Ishikawa (cell line): ENCODE data around the gene NEURL3.

ENCODE experiments used
- CEBPB ChIP-seq: IDR thresholded peaks from 2 replicates; pipeline ENCODE4 v1.6.1; 2012
- CREB1 ChIP-seq: IDR thresholded peaks from 2 replicates; pipeline ENCODE4 v1.6.1; 2012; ENCODE audit warnings: low read depth
- EGR1 ChIP-seq: IDR thresholded peaks from 2 replicates; pipeline ENCODE4 v1.6.1; 2012
- EP300 ChIP-seq: IDR thresholded peaks from 2 replicates; pipeline ENCODE4 v1.6.1; 2012; ENCODE audit warnings: borderline replicate concordance
- FOXM1 ChIP-seq: IDR thresholded peaks from 2 replicates; pipeline ENCODE4 v1.6.1; 2012; ENCODE audit warnings: low read depth, borderline replicate concordance
- NFIC ChIP-seq: IDR thresholded peaks from 2 replicates; pipeline ENCODE4 v1.6.1; 2012
- RAD21 ChIP-seq: IDR thresholded peaks from 2 replicates; pipeline ENCODE4 v1.6.1; 2012; ENCODE audit warnings: low read depth
- TAF1 ChIP-seq: IDR thresholded peaks from 2 replicates; pipeline ENCODE4 v1.6.1; 2012; ENCODE audit warnings: low read depth, mild to moderate bottlenecking
- TCF12 ChIP-seq: IDR thresholded peaks from 2 replicates; pipeline ENCODE4 v1.6.1; 2012; ENCODE audit warnings: low read depth
- TEAD4 ChIP-seq: IDR thresholded peaks from 2 replicates; pipeline ENCODE4 v1.6.1; 2012
- YY1 ChIP-seq: IDR thresholded peaks from 2 replicates; pipeline ENCODE4 v1.6.1; 2012; ENCODE audit warnings: low read depth
- ZBTB7A ChIP-seq: IDR thresholded peaks from 2 replicates; pipeline ENCODE4 v1.6.1; 2012; ENCODE audit warnings: low read depth
- TF ChIP-seq, protein P1 (sequence below): IDR thresholded peaks from 2 replicates; pipeline ENCODE4 v1.6.1; 2012
- TF ChIP-seq, protein P2 (sequence below): IDR thresholded peaks from 2 replicates; pipeline ENCODE4 v1.6.1; 2012; ENCODE audit warnings: low read depth, mild to moderate bottlenecking
- TF ChIP-seq, protein P3 (sequence below): IDR thresholded peaks from 2 replicates; pipeline ENCODE4 v1.6.1; 2012

Gene NEURL3

DNA sequence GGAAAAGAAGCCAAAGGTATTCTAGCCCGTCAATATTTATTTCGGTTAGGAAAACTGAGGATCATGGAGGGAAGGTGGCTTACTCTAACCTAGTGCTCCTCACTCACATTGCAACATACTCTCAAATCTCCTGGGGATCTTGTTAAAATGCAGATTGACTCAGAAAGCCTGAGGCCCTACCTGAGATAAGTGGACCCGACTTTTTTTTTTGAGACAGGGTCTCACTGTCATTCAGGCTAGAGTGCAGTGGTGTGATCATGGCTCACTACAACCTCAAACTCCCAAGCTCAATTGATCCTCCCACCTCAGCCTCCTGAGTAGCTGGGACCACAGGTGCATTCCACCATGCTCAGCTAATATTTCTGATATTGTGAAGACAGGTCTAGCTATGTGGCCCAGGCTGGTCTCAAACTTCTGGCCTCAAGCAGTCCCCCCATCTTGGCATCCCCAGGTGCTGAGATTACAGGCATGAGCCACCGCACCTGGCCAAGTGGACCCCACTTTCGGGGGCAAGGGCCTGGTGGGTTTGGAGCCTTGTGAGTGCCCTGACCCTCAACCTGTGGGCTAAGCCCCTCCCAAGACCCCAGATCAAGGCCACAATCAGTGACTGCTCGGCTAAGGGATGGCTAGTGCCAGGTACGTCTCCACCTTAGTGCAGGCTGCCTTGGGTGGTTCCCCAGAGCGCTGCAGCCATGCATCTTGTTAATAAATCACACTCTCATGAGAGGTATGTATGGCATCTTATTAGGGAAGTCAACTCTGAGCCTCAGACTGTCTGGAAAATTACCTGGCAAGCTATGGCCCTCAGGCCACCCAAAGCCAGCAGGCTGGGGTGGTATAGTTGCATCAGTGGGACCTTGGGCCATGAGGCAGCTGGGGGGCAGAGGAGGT lies 1.1 kb upstream of the NEURL3 start:
- TF ChIP-seq CREB1 (no peak), TAF1 (no peak), TEAD4 (peak; percentile 69), EP300 (peak; percentile 72; the same call in 1 of the 2 replicates), YY1 (no peak), TCF12 (peak; percentile 30; the same call in 1 of the 2 replicates), NFIC (peak; percentile 37; the same call in 1 of the 2 replicates), CEBPB (0 out of 2 replicates have a peak, but pooled peaks have one; percentile 15), EGR1 (no peak), ZBTB7A (no peak), RAD21 (no peak), FOXM1 (no peak)
- TF ChIP-seq, protein P1, sequence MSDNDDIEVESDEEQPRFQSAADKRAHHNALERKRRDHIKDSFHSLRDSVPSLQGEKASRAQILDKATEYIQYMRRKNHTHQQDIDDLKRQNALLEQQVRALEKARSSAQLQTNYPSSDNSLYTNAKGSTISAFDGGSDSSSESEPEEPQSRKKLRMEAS = peak; percentile 9; the same call in 1 of the 2 replicates
- TF ChIP-seq, protein P2, sequence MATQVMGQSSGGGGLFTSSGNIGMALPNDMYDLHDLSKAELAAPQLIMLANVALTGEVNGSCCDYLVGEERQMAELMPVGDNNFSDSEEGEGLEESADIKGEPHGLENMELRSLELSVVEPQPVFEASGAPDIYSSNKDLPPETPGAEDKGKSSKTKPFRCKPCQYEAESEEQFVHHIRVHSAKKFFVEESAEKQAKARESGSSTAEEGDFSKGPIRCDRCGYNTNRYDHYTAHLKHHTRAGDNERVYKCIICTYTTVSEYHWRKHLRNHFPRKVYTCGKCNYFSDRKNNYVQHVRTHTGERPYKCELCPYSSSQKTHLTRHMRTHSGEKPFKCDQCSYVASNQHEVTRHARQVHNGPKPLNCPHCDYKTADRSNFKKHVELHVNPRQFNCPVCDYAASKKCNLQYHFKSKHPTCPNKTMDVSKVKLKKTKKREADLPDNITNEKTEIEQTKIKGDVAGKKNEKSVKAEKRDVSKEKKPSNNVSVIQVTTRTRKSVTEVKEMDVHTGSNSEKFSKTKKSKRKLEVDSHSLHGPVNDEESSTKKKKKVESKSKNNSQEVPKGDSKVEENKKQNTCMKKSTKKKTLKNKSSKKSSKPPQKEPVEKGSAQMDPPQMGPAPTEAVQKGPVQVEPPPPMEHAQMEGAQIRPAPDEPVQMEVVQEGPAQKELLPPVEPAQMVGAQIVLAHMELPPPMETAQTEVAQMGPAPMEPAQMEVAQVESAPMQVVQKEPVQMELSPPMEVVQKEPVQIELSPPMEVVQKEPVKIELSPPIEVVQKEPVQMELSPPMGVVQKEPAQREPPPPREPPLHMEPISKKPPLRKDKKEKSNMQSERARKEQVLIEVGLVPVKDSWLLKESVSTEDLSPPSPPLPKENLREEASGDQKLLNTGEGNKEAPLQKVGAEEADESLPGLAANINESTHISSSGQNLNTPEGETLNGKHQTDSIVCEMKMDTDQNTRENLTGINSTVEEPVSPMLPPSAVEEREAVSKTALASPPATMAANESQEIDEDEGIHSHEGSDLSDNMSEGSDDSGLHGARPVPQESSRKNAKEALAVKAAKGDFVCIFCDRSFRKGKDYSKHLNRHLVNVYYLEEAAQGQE = no peak
- TF ChIP-seq, protein P3, sequence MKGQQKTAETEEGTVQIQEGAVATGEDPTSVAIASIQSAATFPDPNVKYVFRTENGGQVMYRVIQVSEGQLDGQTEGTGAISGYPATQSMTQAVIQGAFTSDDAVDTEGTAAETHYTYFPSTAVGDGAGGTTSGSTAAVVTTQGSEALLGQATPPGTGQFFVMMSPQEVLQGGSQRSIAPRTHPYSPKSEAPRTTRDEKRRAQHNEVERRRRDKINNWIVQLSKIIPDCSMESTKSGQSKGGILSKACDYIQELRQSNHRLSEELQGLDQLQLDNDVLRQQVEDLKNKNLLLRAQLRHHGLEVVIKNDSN = no peak

DNA sequence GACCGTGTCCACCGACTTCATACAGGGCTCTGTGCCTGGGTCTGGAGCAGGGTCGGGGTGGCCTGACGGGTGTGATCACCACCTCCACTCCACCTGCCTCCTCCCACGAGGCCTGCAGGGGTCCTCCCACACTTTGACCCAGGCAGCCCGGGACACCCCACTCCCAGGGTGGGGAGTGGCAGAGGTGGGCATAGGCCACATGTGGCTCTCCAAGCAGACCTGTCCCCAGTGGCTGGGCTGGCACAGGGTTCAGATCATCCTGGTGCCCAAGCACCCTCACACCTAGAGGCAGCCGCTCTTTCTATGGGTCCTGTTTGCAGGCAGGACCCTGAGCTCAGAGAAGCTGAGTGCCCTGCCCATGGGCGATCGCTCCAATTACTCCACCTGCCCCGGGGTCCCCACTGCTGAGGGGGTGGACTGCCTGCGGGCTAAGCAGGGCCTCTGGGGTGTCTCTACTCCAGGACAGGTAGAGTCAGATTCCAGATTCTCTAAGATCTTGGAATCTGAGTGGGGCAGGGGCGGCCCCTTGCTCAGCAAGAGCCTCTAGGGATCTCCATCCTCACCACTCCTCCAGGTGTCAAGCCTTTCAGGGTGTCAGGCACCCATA lies 1.4 kb downstream of the NEURL3 start:
- TF ChIP-seq, protein P2 = no peak
- TF ChIP-seq, protein P3 = no peak
- TF ChIP-seq EP300 = no peak
- no peak for TF ChIP-seq ZBTB7A
- no peak for TF ChIP-seq CEBPB
- no peak for TF ChIP-seq CREB1
- TF ChIP-seq, protein P1 = no peak
- TF ChIP-seq YY1 = no peak
- TF ChIP-seq EGR1 = no peak
- TF ChIP-seq TEAD4 = no peak
- TF ChIP-seq NFIC = no peak
- no peak for TF ChIP-seq TCF12
- TF ChIP-seq TAF1 = no peak
- no peak for TF ChIP-seq RAD21
- TF ChIP-seq FOXM1 = no peak

DNA sequence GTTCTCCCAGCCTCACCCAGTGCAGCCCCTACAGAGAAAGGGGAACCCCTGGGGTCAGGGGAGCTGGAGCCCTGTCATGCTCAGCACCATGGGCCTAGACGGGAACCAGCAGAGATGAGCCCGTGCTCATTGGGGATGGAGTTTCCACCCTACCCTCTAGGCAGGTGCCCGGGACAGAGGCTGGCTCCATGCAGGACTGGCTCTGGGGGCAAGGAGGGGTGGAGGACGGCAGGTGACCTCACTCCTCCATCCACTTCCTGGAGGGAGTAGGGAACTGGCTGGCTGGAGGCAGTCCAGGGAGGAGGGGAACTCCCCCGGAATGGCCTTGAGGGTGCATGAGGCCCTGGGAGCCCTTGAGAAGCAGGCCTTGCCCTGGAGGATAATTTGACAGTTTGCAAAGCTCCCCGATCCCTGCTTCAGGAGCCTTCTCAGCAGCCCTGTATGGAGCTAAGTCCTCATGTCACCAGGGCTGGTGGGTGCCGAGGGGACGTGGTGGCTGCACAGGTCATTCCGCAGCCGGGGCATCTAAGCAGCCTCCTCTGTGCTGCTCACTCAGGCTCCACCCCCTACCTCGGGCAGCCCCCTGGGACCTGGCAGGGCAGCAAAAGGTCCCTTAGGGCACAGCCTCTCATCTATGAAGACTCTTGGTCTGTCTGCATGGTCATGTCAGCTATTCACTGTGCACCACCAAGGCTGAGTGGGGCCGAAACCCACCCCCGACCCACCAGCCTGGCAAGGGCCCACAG lies 2.1 kb downstream of the NEURL3 start:
- no peak for TF ChIP-seq EGR1
- TF ChIP-seq, protein P3 = no peak
- TF ChIP-seq TAF1 = no peak
- TF ChIP-seq, protein P1 = no peak
- TF ChIP-seq NFIC = no peak
- TF ChIP-seq CREB1 = no peak
- TF ChIP-seq TCF12 = no peak
- TF ChIP-seq ZBTB7A = no peak
